Peyer's patch (tissue), 4 donors: Measurements from ENCODE around the gene PRTN3. TPM values are rescaled to one million over a fixed set of nuclear protein-coding genes. Genes with fewer than 3 reads are reported as not detected.

ENCODE experiments used
- DNase-seq, 3 donors: peaks; one replicate each; pipeline ENCODE4 v3.0.0-alpha.2; 2017 to 2019
- H3K27ac ChIP-seq, 4 donors: fragments of 200-600 bp; sonication (generic); one replicate each; pipeline ENCODE4 v1.5.1; 2016 to 2019
- H3K27me3 ChIP-seq, 2 donors: fragments of 200-600 bp; sonication (generic); one replicate each; pipeline ENCODE4 v1.5.1; 2019
- H3K36me3 ChIP-seq, 3 donors: fragments of 200-600 bp; sonication (generic); one replicate each; pipeline ENCODE4 v1.5.1; 2016 to 2019
- H3K4me1 ChIP-seq, 4 donors: fragments of 200-600 bp; sonication (generic); one replicate each; pipeline ENCODE4 v1.5.1; 2016 to 2019
- H3K4me3 ChIP-seq, 4 donors: fragments of 200-600 bp; sonication (generic); 1 replicate in 3 of 4; 2 replicates in 1 of 4; pipeline ENCODE4 v1.5.1; 2016 to 2019; ENCODE audit warnings: mild to moderate bottlenecking in 1 of 4
- H3K9me3 ChIP-seq, 4 donors: fragments of 200-600 bp; sonication (generic); one replicate each; pipeline ENCODE4 v1.5.1; 2016 to 2019; ENCODE audit warnings: mild to moderate bottlenecking in 1 of 4
- CTCF ChIP-seq, 6 experiments: fragments of 450-650 bp in 4 of 6; fragments of 200-600 bp in 2 of 6; sonication (generic) in 1 of 6; IDR thresholded peaks; one replicate each; pipeline ENCODE4 v1.5.1; 2017 to 2019; ENCODE audit warnings: antibody characterized with exemption in 6 of 6, mild to moderate bottlenecking in 3 of 6, moderate library complexity in 1 of 6
- POLR2A ChIP-seq, 2 donors: fragments of 450-650 bp; IDR thresholded peaks; one replicate each; pipeline ENCODE4 v1.5.1; 2017; ENCODE audit warnings: antibody characterized with exemption in 2 of 2, mild to moderate bottlenecking in 2 of 2, moderate library complexity in 2 of 2
- total RNA-seq, 4 donors: library from RNA; depleted of rRNA; stranded (reverse); fragments of >200 nt; gene quantifications; one replicate each; pipeline ENCODE4 v1.1.0, GENCODE V29; 2016

Gene PRTN3
- total RNA-seq, 4 donors from 2014 or later = not detected

- Histone ChIP-seq H3K27ac (no peak overlapping the region), H3K27me3 (peaks cover 0 to 8% of the 10 kb centered on the region in 2 donors), H3K4me1 (no peaks in the 10 kb centered on the region), H3K36me3 (no peaks in the 10 kb centered on the region), H3K4me3 (no peak overlapping the region), H3K9me3 (no peaks in the 10 kb centered on the region)
- no peak for DNase-seq
- TF ChIP-seq POLR2A (IDR thresholded peaks at IDR 0.05) (no peak), CTCF (IDR thresholded peaks at IDR 0.05) (no peak)
Measured at GRCh38 chr19:854549-854948, 13.8 kb downstream of the PRTN3 start.

- DNase-seq = no peak
- H3K27me3 ChIP-seq = peaks cover 0 to 8% of the 10 kb centered on the region in 2 donors
- no peak for TF ChIP-seq CTCF (IDR thresholded peaks at IDR 0.05)
- TF ChIP-seq POLR2A (IDR thresholded peaks at IDR 0.05) = no peak
- H3K4me1 ChIP-seq = peaks cover 0 to under 1% (median 0%) of the 10 kb centered on the region in 4 donors
- H3K36me3 ChIP-seq = no peaks in the 10 kb centered on the region
- H3K9me3 ChIP-seq = no peaks in the 10 kb centered on the region
- no peak overlapping the region for H3K27ac ChIP-seq
- no peak overlapping the region for H3K4me3 ChIP-seq
Measured at GRCh38 chr19:855142-855541, 14.3 kb downstream of the PRTN3 start.

GRCh38 chr19:855566-856120 lies 14.8 kb downstream of the PRTN3 start:
- H3K36me3 ChIP-seq = no peaks in the 10 kb centered on the region
- TF ChIP-seq POLR2A (IDR thresholded peaks at IDR 0.05) = no peak
- TF ChIP-seq CTCF (IDR thresholded peaks at IDR 0.05) = no peak
- H3K4me1 ChIP-seq = peaks cover 0 to 6% (median 2%) of the 10 kb centered on the region in 4 donors
- no peaks in the 10 kb centered on the region for H3K9me3 ChIP-seq
- H3K27ac ChIP-seq = no peak overlapping the region
- H3K27me3 ChIP-seq = peaks cover 0 to 8% of the 10 kb centered on the region in 2 donors
- DNase-seq = no peak
- no peak overlapping the region for H3K4me3 ChIP-seq

GRCh38 chr19:858284-858683 lies 17.5 kb downstream of the PRTN3 start:
- Histone ChIP-seq H3K27me3 (peaks cover 0 to 1% of the 10 kb centered on the region in 2 donors), H3K4me1 (peaks cover 0 to 27% (median 10%) of the 10 kb centered on the region in 4 donors), H3K36me3 (no peaks in the 10 kb centered on the region), H3K27ac (peak overlapping the region in 1 of 4 donors; percentile 55), H3K4me3 (no peak overlapping the region), H3K9me3 (no peaks in the 10 kb centered on the region)
- DNase-seq = no peak
- TF ChIP-seq CTCF (IDR thresholded peaks at IDR 0.05) (no peak), POLR2A (IDR thresholded peaks at IDR 0.05) (no peak)

- Histone ChIP-seq H3K27me3 (no peaks in the 10 kb centered on the region), H3K4me1 (peaks cover 0 to 32% (median 12%) of the 10 kb centered on the region in 4 donors), H3K36me3 (no peaks in the 10 kb centered on the region), H3K4me3 (peak within 1 kb of the TSS; percentile 32 to 59 (median 50)), H3K27ac (peak within 1 kb of the TSS; percentile 15 to 73 (median 56)), H3K9me3 (no peaks in the 10 kb centered on the region)
- peak in 2 of 3 donors; percentile 65 to 69 for DNase-seq
- TF ChIP-seq POLR2A (IDR thresholded peaks at IDR 0.05) = peak; percentile 26 to 30
- TF ChIP-seq CTCF (IDR thresholded peaks at IDR 0.05) = no peak
Measured at GRCh38 chr19:858868-859843, 18.4 kb downstream of the PRTN3 start, which contains the start of gene CFD. Gene CFD, plus strand, starts transcription at chr19:859664. Its CDS starts 26 bp downstream, at chr19:859690.
